GM19452 (cell line): Measurements from ENCODE around the gene C9orf85.

ENCODE experiments used
- ATAC-seq: cut with Tn5 transposase; IDR thresholded peaks from one replicate; pipeline ENCODE4 v1.9.1; 2021; ENCODE audit not compliant: unreplicated experiment

The C9orf85 gene

DNA sequence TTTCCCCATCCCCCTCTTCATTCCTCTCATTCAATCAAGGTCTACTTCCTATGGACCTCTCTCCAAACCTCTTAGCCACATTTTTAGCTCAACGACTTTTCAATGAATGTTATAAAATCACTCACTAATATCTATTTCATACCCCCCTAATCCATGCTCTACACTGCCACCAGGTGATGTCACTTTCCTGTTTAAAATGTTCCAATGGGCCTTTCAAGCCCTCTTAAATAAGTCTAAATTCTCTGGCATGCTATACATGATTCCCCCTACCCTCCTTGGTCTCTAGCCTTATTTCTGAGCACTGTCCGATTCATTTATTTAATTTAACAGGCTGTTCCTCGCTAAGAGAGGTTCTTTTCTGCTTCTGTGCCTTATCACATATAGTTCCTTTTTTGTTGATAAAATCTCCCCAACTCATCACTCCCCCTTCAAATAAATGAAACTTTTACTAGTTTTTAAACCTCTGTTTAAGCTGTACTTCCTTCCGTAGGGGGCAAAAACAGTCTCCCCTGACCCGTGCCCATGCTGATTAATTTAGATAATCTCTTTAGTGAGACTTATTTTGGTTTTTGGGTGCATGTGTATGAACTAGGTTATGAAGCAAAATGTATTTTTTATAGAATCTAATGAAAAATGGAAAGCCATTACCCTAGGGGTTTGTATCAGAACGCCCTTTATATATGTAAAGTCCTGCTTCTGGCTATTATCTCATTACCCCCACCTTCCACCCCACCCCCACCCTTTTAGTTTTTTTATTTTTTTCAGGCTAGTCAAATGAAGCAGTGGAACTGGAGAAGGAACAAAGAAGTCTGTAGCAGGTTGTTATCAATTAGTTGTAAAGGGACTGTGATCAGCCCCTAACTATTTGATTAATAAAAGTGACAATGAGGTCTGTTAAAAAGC is 9.5 kb upstream of the C9orf85 start:
- no peak for ATAC-seq

DNA sequence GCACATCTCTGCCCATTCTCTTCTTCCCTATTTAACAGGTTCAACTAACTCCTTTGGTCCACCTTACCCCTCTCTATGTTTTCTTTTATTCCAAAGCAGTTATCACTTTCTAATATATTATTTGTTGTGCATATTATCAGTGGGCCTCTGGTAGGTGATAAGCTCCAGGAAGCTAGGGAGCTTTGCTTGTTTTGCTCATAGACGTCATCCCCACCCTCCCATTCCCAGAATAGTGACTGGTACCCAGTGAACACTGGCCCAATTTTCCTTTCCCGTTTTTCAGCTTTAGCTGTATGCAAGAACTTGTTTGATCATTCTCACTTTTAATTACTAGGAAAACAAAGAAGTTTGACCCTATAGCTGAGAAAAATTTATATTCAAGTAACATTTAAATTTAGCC is 7.4 kb upstream of the C9orf85 start:
- ATAC-seq: no peak

DNA sequence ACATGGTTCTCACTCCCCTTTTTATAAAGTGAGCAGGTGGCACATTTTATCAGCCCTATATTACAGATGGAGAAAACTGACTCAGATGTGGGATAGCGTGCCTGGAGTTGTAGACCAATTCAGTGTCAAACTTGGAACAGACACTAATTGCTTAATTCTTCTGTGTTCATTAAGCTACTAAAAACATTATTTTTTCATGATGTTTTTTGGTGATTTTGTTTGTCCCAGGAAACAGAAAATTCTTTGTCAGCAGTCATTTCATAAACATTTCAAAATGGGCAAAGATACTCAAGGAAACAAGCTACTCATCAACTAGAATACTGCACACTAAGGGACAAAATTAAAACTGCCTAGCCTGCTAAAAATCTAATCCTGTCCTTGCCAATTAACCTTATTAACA is 2.6 kb upstream of the C9orf85 start:
- ATAC-seq: no peak

DNA sequence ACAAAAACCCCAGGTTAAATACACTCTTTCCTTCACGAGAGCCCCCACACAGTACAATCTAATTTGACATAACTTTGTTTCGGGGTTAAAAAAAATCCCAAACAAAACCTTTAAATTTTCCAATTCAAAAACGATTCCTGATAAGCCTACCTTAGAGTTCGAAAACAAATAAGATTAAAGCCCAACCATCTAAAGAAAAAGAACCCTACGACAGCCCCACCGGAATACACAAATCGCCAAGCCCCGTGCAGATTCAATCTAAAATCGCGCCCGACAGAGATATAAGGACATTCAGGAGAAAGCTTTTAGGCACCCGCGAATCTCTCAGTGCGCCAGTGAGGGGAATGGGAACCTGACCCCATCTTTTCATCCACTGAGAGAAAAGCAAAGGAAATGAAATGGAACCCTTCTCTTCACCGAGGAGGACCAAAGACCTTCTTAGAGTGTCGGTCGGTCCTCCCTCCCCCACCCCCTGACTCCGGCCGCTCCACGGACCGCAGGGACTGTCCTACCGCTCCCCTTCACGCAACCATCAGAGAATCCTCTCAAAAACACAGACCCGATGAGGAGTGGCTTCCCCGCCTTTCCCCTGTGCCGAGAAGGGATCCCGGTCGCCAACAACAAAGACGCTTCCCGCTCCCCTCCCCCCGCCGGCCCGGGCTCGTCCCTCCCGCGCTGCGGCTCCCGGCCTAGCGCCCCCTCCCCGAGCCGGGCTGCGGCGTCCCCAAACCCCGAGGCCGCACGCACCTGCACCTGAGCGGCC is 1.4 kb upstream of the C9orf85 start:
- peak; percentile 3 for ATAC-seq

DNA sequence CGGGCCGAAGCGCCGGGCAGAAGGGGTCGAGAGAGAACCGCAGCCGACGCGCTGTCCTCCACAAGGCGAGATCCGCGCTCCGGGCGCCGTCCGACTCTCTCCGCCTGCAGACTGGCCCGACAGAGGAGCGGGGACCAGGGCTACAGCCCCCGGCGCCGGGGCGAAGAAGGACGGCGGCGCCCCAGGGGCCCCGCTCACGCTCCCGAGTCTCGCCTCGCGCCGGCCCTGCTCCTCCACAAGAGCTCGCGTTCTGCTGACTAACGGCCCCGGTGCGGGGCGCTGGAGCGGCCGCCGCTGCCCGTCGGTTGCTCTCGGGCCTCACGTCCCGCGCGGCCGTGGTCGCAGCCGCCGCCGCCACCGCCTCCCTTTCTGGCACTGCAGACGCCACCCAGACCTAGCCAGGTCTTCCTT is 784 bp upstream of the C9orf85 start:
- peak; percentile 16 for ATAC-seq

DNA sequence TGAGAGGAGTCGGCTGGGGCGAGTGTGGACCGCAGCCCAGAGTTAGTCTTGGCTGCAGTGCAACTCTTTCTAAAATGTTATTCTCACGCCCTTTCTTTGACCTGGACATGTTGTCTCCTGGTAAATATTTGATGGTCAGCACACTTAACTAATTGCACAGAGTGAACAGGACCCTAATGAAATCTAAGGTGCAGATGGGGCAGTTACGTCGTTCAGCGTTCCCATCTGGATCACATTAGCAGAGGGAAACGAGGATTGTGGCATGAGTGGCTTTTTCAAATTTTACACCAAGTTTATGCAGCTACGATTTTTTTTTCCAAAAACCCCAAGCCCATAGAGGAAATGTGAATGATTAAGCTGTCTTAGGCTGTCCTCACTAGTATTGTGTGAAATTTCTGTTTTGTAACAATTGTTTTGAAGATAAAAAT is 483 bp downstream of the C9orf85 start:
- no peak for ATAC-seq

DNA sequence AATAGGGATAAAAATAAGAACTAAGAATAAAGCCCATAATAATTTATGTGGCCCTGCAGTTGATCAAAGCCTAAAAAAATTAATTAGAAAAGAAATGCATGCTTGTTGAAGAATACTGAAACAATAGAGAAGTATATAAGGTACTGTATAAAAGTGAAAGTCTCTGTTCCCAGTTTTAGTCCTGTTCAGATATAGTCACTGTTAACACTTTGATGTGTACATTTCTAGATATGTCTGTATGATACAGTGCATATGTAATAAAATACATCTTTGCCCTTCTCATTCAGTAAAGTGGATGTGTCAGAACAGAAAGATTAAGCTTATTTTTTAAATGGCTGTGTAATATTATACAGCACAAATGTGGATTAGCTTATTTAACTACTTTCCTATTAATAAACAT is 4.1 kb downstream of the C9orf85 start:
- no peak for ATAC-seq

DNA sequence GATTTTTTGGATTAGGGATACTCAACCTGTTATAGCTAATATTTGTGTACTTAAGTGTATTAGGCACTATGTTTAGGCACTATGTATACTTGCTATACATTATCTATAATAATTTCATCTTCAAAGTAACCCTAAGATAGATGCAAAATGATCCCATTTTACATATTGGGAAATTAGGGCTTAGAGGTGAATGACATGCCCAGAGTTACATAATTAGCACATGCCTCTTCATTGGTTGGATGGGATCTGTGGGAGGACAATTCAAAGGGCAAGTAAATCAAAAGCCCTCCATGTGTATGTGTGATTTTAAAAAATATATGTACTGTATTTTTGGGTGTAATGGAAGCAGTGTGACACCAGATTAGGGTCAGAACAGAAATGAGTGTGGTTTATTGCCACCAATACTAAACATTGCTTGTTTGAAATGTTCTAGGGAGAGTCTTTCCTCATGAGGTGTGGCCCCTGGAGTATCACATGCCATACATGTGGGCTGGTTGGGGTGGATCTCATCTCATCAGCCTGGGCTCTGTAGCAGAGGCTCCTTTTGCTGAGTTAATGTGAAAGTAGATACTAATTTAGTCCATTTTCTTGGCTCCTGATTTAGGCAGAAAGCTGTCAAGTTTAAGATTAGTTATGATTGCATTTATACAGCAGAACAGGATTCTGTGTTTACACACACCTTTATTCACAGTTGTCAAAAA is 5.5 kb downstream of the C9orf85 start:
- peak; percentile 75 for ATAC-seq

DNA sequence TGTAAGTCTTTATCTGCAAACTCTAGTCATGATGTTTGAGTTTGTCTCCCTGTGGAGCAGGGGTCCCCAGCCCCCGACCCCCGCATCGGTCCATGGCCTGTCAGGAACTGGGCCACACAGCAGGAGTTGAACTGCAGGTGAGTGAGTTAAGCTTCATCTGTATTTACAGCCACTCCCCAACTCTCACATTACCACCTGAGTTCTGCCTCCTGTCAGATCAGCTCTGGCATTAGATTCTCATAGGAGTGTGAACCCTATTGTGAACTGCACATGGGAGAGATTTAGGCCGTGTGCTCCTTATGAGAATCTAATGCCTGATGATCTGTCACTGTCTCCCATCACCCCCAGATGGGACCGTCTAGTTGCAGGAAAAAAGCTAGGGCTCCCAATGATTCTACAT is 7.0 kb downstream of the C9orf85 start:
- no peak for ATAC-seq

DNA sequence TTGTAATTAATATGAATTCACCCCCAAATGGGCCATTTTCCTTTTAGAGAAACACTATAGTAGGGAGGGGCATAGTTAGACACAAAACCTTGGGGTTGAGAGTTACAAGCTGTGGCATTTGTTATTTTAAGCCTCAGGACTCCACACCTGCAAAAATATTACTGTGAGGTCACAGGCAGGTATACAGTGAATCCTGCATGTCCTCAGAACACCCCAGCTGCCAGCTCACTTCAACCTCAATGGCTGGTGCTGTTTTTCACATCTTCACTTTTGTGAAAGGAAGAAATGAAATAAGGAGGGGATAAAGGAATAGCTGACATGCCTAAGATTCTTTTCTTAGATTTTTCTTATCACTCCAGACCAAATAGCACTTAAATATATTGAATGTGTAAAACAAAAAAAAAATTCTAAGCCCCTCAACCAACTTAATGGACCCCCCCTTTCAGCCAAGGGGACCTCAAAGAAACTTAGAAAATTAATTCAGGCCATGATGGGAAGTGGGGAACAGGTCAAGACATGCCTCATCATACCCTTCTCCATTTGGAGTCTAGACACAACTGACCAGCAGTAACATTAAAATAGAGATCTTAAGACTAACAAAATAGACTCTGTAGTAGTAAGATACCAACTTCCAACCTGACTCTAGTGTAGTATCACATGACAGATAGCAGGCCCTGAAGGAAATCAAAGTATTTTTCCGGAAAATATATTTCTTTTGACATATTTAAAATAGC is 9.2 kb downstream of the C9orf85 start:
- no peak for ATAC-seq

DNA sequence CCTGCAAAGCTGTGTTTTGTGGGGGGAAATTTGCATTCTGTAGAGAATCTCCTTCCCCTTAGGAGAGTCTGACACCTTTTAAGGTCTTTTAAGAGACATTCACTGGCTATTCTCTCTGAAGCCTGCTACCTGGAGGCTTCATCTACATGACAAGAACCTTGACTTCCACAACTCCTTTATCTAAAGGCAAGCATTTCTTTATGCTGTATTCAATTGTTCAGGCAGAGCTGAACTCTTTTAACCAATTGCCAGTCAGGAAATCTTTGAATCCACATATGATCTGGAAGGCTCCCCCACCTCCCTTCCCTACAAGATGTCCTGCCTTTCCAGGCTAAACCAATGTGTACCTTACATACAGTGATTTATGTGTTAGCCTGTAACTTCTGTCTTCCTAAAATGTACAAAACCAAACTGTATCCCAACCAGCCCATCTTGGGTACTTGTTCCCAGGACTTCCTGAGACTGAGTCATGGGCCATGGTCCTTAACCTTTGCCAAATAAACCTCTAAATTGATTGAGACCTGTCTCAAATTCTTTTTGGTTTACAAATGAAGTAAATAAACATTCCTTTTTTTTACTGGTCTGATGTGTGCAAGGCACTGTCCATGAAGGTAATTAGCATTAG is 9.9 kb downstream of the C9orf85 start:
- no peak for ATAC-seq

DNA sequence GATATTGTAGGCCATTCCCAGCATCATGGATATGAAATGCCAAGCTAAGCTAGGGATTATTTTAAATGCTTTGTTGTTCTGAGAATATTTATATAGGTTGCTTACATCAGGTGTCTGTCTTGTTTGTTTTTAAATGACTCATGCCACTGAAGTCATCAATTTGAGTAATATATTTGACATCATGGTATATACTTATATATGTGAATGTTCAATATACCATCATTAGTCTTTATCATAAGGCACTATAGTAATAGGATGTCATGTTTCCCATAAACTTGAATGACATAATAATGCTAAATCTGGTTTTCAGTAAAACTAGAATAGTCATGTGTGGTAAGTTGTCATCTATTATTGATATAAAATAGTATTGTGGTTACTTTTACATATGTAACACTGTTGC is 13.1 kb downstream of the C9orf85 start:
- ATAC-seq: no peak

DNA sequence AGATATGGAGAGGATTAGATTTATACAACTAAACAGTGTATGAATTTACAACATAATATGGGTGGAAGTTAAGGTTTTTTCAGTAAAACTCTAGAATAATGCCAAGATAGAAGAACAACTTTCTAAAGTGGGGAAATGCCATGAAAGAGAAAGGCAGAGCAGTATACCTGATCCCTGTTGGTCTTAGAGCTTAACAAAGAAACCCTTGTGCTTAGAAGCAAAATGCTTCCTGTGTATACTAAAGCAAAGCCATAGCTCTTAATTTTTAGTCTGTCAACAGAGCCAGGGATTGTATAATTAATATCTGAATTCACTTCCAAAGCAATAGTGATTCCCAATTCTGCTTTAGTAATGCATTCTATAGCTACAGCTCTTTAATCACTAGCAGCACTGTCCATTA is 14.4 kb downstream of the C9orf85 start:
- no peak for ATAC-seq

DNA sequence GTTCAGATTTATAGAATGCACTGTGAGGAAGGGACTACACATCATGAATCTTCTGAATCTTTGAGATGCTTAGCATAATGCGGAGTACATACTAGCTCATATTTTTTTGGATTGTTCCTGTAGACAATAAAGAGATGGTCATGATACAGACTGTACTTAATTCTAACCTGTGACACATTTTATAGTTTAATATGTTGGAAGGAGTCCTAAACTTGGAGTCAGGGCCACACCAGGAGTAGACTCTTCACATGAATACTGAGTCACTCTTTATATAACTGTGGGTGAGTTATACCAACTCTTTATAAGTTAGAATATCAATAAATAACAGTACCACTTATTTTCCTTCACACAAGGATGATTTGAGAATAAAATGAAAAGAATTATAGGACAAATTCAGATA is 16.9 kb downstream of the C9orf85 start:
- no peak for ATAC-seq

DNA sequence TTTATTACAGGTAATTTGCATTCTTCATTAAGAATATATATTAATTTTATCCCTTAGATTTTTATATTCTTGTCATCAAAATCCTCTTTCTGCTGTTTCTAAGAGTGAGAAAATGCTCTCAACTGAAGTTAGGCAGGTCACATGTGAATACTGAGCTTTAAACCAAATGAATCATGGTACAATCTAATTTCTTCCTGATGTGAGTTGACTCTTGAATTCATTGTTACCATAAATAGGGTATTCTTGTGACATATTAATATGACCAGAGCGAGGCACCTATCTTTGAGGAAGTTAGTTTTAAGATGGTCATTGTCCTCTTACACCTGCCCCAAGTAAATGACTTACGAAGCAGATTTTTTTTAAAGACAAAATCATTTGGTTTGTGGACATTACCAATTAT is 17.4 kb downstream of the C9orf85 start:
- ATAC-seq: no peak

DNA sequence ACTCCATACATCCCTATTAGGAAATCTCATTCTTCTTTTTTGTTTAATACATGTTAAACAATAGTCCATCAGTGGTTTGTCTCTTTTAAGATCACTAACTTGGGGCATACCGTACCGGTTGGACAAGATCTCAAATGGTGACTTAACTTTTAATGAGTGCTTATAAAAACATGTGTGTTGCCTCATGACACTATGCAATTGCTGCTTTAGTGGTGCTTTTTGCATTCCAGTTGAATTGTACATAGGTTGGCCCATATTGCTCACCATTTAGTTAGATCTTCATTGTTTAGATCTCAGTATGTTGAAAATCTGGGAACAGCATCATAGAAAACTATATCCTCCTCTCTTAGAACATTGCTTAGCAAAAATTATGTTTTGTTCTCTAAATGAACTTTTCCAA is 17.8 kb downstream of the C9orf85 start:
- no peak for ATAC-seq

DNA sequence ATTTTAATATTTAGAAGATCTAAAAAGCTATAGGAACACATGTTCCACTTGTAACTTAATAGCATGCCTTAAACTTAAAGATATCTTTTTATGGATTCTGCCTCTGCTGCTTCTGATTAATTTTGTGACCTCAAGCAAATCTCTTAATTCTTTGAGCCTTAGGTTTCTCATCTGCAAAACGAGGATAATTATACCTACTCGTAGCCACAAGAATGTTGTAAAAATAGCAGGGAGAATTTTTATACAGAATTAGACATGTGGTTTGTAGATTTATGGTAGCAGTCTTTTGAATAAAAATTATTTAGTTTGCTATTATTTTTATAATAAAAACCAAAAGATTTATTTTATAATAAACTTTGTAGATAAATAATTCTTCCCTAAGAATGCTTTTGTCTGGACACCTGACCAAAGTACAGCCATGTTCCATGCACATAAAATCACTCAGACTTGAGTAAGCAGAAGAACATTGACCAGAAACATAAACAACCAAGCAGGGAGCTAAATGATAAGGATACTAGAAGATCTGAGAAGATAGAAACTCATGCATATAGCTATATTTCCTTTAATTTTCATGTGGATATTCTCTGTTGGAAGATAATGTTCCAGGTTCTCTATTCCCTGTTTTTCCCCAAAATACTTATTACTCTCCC is 18.5 kb downstream of the C9orf85 start:
- no peak for ATAC-seq

DNA sequence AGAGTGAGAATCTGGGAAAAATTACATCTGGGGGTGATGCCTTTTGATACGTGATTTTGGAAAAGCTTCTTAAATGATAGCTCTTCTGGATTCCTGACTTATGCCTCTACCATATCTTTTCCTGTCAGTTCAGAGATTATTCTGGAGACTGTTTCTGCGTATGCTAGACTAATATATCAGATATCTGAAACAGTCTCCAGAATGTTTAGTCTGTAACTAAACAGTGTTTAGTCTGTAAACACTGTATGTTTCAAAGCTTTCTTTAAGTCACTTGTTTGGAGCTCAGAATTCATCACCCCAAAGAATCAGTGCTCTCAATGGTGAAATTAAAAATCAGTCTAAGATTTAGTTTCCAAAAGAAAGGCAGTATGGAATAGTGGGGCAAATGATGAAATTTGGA is 19.7 kb downstream of the C9orf85 start:
- ATAC-seq: no peak

DNA sequence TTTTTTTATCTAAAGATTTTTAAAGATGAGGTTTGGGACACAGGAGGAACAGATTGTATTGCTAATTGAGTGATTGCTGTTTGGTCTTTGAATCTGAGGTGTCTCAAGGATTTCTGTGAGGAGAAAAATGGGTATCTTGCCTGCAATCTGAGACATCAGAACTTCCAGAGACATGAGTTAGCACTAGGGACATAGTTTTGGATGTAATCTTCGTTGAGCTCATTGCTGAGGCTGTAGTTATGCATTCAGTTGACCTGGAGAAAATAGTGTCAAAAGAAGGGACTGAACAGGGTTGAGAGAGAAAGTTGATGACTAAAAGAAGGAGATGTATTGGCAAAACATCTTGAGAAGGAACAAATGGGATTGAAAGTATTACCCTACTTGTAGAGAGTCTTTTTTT is 24.6 kb downstream of the C9orf85 start:
- ATAC-seq: no peak

DNA sequence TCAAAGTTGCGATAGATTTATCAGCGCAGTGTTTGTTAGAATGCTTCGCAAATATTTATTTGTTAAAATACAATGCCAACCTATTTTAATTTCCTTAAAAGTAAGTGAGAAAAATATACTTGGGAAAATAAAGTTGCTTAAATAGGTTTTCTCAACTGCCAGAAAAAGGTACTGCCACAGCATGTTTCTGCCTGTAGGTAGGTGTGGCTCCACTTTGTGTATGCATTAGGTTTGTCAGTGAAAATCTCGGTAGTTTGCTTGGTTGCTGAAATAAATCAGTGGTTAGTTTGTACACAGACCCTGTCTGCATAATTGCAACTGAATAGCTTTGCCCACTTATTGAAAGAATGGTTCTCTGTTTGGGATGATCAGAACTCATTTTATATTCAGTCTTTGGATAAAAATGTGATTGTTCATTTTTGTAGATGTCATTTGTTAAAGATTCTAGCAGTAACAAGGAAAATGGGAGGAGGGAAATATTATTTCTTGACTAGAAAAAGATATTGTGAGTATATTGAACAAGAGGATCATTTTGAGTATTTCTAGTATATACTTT is 25.7 kb downstream of the C9orf85 start:
- ATAC-seq: no peak
